ENCODE data around the gene ANKRD49.

Gene ANKRD49

GRCh38 chr11:94545264-94546161 lies 51.7 kb downstream of the ANKRD49 start:
- peak in 1 of 2 experiments; percentile 53 for DNase-seq

- peak in 1 of 2 experiments; percentile 40 for DNase-seq
Observed at GRCh38 chr11:94546162-94546470, 52.3 kb downstream of the ANKRD49 start.

- peak; percentile 8 to 79 for DNase-seq
Observed at GRCh38 chr11:94546886-94547285, 53.1 kb downstream of the ANKRD49 start.

GRCh38 chr11:94549146-94549545 lies 55.4 kb downstream of the ANKRD49 start:
- peak in 1 of 2 experiments; percentile 33 for DNase-seq

All from NCI-H524 (cell line).